Subcutaneous adipose tissue (tissue), 4 donors: Measurements from ENCODE around the gene ADD3. TPM values are rescaled to one million over a fixed set of nuclear protein-coding genes. Genes with fewer than 3 reads are reported as not detected.

Source experiments
- total RNA-seq, 4 donors: library from RNA; depleted of rRNA; stranded (reverse); fragments of >200 nt; gene quantifications; one replicate each; pipeline ENCODE4 v1.1.0, GENCODE V29; 2016
- TF ChIP-seq, protein P1 (sequence below): fragments of 450-650 bp; IDR thresholded peaks from one replicate; pipeline ENCODE4 v1.5.1; 2016; ENCODE audit warnings: low read depth, mild to moderate bottlenecking, control low read depth, antibody characterized with exemption, moderate library complexity

ADD3 gene
- total RNA-seq, 4 donors from 2014 or later = 139 to 654 (median 170) TPM

DNA sequence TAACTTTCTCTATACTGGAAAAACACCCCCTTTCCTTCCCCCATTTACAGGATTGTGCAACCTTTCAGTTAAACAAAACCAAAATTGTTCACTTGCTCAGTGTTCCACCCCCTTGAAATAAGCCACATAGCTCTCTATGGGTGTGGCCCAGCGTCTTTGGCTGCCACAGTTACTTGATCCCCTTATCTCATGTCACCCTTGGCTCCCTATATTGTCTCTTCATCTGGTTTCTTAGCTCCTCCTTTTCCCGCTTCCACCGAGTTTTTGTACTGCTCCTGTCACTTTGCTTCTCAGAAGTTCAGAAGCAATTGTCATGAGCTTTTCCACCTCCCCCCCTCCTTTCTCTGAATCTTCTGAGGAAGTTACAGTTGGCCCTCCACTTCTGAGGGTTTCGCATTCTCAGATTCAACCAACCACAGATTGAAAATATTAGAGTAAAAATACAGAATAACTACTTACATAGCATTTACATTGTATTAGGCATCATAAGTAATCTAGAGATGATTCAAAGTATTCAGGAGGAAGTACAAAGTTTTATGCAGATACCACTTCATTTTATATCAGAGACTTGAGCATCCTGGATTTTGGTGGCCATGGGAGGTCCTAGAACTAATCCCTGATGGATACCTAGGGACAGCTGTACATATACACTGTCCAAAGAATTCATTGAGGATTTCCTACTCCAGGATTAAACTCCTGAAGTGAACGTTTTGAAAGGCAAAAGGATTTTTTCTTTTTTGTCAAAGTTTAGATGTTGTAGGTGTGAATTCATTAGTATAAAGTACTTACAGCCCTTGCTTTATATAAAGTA lies 60.4 kb downstream of the ADD3 start:
- TF ChIP-seq, protein P1, sequence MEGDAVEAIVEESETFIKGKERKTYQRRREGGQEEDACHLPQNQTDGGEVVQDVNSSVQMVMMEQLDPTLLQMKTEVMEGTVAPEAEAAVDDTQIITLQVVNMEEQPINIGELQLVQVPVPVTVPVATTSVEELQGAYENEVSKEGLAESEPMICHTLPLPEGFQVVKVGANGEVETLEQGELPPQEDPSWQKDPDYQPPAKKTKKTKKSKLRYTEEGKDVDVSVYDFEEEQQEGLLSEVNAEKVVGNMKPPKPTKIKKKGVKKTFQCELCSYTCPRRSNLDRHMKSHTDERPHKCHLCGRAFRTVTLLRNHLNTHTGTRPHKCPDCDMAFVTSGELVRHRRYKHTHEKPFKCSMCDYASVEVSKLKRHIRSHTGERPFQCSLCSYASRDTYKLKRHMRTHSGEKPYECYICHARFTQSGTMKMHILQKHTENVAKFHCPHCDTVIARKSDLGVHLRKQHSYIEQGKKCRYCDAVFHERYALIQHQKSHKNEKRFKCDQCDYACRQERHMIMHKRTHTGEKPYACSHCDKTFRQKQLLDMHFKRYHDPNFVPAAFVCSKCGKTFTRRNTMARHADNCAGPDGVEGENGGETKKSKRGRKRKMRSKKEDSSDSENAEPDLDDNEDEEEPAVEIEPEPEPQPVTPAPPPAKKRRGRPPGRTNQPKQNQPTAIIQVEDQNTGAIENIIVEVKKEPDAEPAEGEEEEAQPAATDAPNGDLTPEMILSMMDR = no peak

DNA sequence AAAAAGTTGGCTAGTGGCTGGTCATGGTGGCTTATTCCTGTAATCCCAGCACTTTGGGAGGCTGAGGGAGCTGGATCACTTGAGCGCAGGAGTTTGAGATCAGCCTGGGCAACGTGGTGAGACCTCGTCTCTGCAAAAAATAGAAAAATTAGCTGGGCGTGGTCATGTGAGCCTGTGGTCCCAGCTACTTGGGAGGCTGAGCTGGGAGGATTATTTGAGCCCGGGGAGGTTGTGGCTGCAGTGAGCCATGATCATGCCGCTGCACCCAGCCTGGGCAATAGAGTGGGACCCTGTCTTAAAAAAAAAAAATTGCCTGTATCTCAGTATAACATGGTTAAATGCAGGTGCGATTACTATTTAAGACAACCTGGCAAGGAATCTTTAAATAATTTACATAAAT lies 61.0 kb downstream of the ADD3 start:
- TF ChIP-seq, protein P1 = no peak

DNA sequence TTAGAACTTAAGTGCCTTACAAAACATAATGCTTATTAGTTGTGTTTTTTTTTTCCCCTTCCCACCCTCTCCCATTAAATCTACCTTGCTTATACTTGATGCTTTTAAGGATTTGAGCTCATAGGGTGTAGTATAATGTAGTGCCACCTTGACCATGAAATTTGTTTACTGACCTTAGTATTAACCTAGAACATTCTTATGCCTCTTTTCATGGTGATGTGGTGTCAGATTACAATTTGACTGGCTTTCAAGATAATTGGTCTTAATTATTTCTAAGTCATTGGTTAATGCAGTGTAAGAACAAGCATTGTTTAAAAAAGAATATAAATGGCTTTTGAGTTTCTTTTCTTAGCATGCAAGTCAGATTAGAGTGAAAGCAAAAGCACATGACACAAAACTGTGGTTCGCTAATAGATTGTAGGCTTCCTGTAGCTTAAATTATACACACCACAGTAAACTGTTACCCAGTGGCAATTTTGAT lies 61.8 kb downstream of the ADD3 start:
- TF ChIP-seq, protein P1 = no peak

DNA sequence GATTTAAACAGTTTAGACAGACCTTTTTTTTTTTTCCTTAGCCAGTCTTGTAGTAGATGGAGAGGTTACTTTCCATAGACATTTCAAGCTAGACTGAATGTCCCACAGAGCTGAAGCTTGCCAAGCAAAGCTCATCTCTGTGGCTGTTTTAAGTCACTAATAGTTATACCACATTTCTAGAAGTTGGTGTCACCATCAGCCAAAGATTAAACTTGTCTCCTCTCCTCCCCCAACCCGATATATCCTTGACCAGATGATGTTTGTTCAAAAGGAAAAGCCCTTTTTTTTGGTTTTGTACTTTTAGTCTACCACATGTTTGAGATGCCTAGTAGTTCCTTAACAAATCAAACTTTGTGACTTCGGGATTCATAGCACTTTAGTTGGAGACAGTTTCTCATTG lies 66.1 kb downstream of the ADD3 start:
- TF ChIP-seq, protein P1 = no peak

DNA sequence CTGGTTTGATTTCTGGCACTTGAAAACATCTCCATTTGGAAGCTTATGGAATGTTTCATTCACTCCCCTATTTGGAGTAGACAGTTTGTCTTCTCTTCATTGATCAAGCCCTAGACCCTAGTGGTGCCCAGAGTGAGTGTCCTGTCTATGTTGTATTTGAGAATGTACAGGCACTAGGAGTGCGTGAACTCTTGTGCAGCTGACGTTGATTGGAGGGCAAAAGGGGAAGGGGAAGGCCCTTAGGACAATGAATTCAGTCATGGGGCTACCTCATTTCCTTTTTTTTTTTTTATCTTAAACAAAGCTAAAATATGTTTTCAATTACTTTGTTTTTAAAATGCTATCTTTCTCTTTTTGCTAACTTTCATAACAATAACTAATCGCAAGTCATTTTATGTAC lies 66.5 kb downstream of the ADD3 start:
- TF ChIP-seq, protein P1 = no peak

DNA sequence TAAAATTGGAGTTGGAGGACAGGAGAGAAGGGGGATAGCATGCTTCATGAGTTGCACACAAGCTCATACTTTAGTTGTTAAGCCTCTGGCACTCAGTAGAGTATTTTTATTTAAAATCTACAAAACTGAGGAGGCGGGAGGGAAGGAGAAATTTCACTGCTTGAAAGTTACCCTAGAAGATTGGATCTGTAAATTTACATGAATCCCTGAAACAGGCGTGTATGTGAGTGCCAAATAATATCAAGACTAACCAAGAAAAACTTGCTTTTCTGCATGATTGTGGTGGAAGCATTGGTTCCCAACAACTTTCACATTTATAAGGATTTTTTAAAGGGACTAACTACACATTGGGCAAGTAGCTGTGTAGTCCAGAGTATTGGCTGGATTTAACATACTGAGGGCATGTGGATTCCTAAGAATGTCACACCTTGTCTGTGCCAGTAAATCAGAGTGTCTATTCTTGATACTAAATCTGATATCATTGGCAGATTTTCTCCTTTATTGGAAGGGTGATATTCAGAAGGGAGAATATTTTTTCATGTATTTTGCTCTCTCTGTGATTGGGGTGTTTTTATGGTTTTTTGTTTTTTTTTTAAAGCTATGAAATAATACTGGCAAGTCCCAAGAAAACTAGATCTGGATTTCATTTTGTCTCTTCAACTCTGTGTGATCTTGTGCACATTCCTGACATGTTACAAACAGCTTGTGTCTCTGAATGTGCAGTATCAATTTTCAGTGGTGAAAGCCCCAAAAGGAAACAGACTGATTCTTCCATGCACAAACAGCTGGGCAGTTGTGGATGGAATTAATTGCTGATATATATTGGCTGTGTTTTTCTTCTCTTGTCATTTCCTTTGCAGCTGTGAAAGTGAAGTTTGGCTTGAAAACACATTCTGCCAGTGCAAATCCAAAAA lies 67.2 kb downstream of the ADD3 start:
- TF ChIP-seq, protein P1 = no peak

DNA sequence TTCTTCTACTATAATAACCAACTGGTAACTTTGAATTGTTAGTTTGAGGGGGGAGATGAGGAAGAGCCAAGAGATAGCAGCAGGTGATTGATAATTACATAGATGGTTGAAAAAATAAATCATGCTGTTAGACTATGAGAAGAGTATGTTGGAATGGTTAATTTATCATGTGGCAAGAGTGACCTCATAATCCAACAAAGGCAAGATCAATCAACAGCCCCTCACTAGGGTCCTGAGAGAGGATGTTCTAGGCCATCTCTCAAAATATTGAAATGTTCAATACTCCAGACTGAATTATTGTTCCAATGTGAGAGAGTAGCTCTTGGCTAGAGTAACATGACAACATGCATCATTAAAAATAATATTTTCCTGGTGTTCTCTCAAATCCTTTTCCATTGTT lies 67.9 kb downstream of the ADD3 start:
- TF ChIP-seq, protein P1 = no peak
